Common myeloid progenitor, CD34-positive (primary cell): ENCODE measurements around the gene RAB20.

Source experiments
- CTCF ChIA-PET: fragments of 350-600 bp; sonication (Branson Sonifier 250); formaldehyde crosslinking; loops from one replicate; lab custom pipeline; 2021; ENCODE audit warnings: antibody characterized with exemption; lab: Charles Lee
- POLR2A ChIA-PET: fragments of 350-600 bp; sonication (Branson Sonifier 250); formaldehyde crosslinking; loops from one replicate; lab custom pipeline; 2021; ENCODE audit warnings: antibody characterized with exemption; lab: Charles Lee
- DNase-seq, 3 donors: peaks; one replicate each; pipeline versions ENCODE4 v3.0.0 to v3.0.0-alpha.2; 2013
- H3K27ac ChIP-seq, 2 experiments: 1 replicate in 1 of 2; 2 replicates in 1 of 2; pipeline ENCODE4 v1.7.0; 2013; ENCODE audit warnings: inconsistent platforms in 2 of 2, low read length in 2 of 2, mild to moderate bottlenecking in 2 of 2, low read depth in 1 of 2, moderate library complexity in 1 of 2; ENCODE audit not compliant: severe bottlenecking in 2 of 2, insufficient read depth in 1 of 2, poor library complexity in 1 of 2
- H3K27me3 ChIP-seq, 5 experiments: replicated peaks in 2 of 5; 1 replicate in 3 of 5; 2 replicates in 2 of 5; pipeline versions ENCODE4 v1.6.1 to v1.7.0; 2013; ENCODE audit warnings: low read length in 4 of 5, mild to moderate bottlenecking in 2 of 5, moderate library complexity in 2 of 5, inconsistent platforms in 1 of 5; ENCODE audit not compliant: insufficient read depth in 5 of 5, control insufficient read depth in 4 of 5
- H3K36me3 ChIP-seq, 4 experiments: 1 replicate in 2 of 4; 2 replicates in 2 of 4; pipeline versions ENCODE4 v1.6.1 to v1.7.0; 2013; ENCODE audit warnings: low read length in 3 of 4, control low read depth in 1 of 4, mild to moderate bottlenecking in 1 of 4; ENCODE audit not compliant: control insufficient read depth in 4 of 4, insufficient read depth in 4 of 4
- H3K4me1 ChIP-seq, 4 experiments: 1 replicate in 3 of 4; 2 replicates in 1 of 4; pipeline versions ENCODE4 v1.6.1 to v1.7.1; 2013; ENCODE audit warnings: low read length in 3 of 4, mild to moderate bottlenecking in 3 of 4, control low read depth in 1 of 4, inconsistent platforms in 1 of 4, moderate library complexity in 1 of 4; ENCODE audit not compliant: control insufficient read depth in 4 of 4, insufficient read depth in 4 of 4; ENCODE audit errors: control extremely low read depth in 1 of 4
- H3K4me3 ChIP-seq, 7 experiments: 1 replicate in 4 of 7; 2 replicates in 3 of 7; pipeline versions ENCODE4 v1.5.1 to v1.7.0; 2013; ENCODE audit warnings: mild to moderate bottlenecking in 7 of 7, low read length in 6 of 7, moderate library complexity in 6 of 7, inconsistent platforms in 2 of 7, low read depth in 2 of 7, control low read depth in 1 of 7; ENCODE audit not compliant: insufficient read depth in 4 of 7, control insufficient read depth in 1 of 7; ENCODE audit errors: extremely low read depth in 1 of 7
- H3K9me3 ChIP-seq, 5 experiments: 1 replicate in 4 of 5; 2 replicates in 1 of 5; pipeline versions ENCODE4 v1.6.1 to v1.7.1; 2013; ENCODE audit warnings: low read length in 4 of 5, mild to moderate bottlenecking in 2 of 5, inconsistent platforms in 1 of 5, low read depth in 1 of 5, moderate library complexity in 1 of 5; ENCODE audit not compliant: control insufficient read depth in 4 of 5, insufficient read depth in 2 of 5; ENCODE audit errors: control extremely low read depth in 1 of 5
- WGBS: methylation state at CpG from one replicate; pipeline ENCODE4 v1.1.5; 2013; ENCODE audit not compliant: insufficient coverage; 5-methylcytosine and 5-hydroxymethylcytosine counted together

The RAB20 gene

GRCh38 chr13:110507678-110508381, 53.7 kb downstream of the RAB20 start:
- Histone ChIP-seq H3K4me1 (peaks cover 0 to 19% (median 14%) of the 10 kb centered on the region in 4 experiments), H3K36me3 (no peaks in the 10 kb centered on the region), H3K9me3 (no peaks in the 10 kb centered on the region), H3K27me3 (no peaks in the 10 kb centered on the region), H3K27ac (no peak overlapping the region), H3K4me3 (no peak overlapping the region)
- DNase-seq: peak in 1 of 3 donors; percentile 20
- ChIA-PET CTCF (no interaction called here), POLR2A (no interaction called here)
- 99% methylated on average over 23 of the region's 23 CpGs for WGBS

GRCh38 chr13:110506859-110507566, 54.5 kb downstream of the RAB20 start:
- Histone ChIP-seq H3K27me3 (no peaks in the 10 kb centered on the region), H3K27ac (peak overlapping the region in 1 of 2 experiments; percentile 44), H3K4me1 (peaks cover 0 to 19% (median 14%) of the 10 kb centered on the region in 4 experiments), H3K36me3 (no peaks in the 10 kb centered on the region), H3K9me3 (no peaks in the 10 kb centered on the region), H3K4me3 (no peak overlapping the region)
- POLR2A ChIA-PET: no interaction called here
- CTCF ChIA-PET: no interaction called here
- 79% methylated on average over 17 of the region's 17 CpGs for WGBS
- peak; percentile 28 to 66 (median 40) for DNase-seq

DNA sequence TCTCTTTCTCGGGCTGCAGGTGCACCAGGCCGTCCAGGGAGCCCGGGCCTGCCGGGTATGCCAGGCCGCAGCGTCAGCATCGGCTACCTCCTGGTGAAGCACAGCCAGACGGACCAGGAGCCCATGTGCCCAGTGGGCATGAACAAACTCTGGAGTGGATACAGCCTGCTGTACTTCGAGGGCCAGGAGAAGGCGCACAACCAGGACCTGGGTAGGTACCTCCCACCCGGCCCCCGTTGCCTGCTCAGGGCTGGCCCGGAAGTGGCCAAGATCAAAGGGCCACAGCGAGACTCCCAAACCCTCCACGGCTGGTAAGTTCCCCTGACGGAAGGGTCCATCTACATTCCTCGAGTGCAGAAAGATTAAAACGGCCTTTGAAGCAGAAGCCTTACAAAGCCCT, 55.1 kb downstream of the RAB20 start:
- peak overlapping the region in 1 of 2 experiments; percentile 44 for H3K27ac ChIP-seq
- no peak overlapping the region for H3K4me3 ChIP-seq
- peaks cover 0 to 1% (median 0%) of the 10 kb centered on the region in 5 experiments for H3K27me3 ChIP-seq
- 97% methylated on average over 15 of the region's 18 CpGs for WGBS
- H3K9me3 ChIP-seq: no peaks in the 10 kb centered on the region
- ChIA-PET POLR2A (no interaction called here), CTCF (no interaction called here)
- no peaks in the 10 kb centered on the region for H3K36me3 ChIP-seq
- H3K4me1 ChIP-seq: peaks cover 0 to 19% (median 14%) of the 10 kb centered on the region in 4 experiments
- DNase-seq: no peak

DNA sequence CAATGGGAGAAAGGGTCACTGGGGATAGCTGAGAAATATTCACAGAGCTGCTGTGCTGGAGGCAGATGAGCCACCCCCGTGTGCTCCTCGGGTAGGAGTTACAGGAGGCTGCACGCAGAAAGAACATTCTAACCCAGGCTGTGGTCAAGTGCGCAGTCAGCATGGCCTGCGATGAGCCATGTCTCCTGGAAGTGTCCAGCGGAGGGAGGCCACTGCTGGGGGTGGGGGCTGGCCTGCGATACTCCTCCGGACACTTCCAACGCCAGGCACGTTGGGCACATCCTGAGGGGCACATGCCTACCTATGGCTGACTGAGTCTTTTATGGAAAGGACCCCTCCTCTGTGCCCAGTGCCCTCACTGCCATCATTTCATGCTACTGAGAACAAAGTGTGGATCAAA, 55.9 kb downstream of the RAB20 start:
- peaks cover 0 to 6% (median under 1%) of the 10 kb centered on the region in 5 experiments for H3K9me3 ChIP-seq
- 94% methylated on average over 10 of the region's 10 CpGs for WGBS
- ChIA-PET POLR2A (no interaction called here), CTCF (no interaction called here)
- no peak overlapping the region for H3K27ac ChIP-seq
- H3K36me3 ChIP-seq: no peaks in the 10 kb centered on the region
- peaks cover 0 to 7% (median 0%) of the 10 kb centered on the region in 5 experiments for H3K27me3 ChIP-seq
- H3K4me1 ChIP-seq: peaks cover 0 to 16% (median 11%) of the 10 kb centered on the region in 4 experiments
- DNase-seq: no peak
- no peak overlapping the region for H3K4me3 ChIP-seq

GRCh38 chr13:110503979-110504499, 57.5 kb downstream of the RAB20 start:
- H3K4me1 ChIP-seq: peaks cover 0 to 2% (median 0%) of the 10 kb centered on the region in 4 experiments

DNA sequence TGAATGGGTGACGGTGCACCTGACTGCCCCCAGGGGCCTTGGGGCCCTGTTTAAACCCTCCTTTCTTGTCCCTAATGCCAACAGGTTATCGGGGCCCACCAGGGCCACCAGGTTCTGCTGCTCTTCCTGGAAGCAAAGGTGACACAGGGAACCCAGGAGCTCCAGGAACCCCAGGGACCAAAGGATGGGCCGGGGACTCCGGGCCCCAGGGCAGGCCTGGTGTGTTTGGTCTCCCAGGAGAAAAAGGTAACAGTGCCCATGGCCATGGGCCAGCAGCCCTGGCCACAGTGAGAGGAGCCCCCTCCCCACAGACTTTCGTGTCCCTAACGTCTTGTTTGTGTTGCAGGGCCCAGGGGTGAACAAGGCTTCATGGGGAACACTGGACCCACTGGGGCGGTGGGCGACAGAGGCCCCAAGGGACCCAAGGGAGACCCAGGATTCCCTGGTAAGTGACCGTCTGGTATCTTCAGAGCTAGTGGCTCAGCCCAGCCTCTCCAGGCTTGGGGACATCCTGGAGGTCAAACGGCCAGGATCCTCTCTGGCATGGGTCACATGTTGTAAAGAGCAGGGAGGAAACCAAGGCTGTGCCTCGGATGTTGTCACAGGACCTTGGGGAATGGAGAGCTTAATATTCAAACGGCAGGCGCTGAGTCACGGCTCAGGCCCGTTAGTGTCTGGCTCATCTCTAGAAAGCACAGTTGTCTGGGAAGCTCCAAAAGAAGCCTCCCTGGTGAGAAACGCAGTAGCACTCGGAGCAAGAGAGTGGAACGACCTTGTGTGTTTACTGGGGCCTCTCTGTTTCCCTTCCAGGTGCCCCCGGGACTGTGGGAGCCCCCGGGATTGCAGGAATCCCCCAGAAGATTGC, 58.3 kb downstream of the RAB20 start:
- ChIA-PET CTCF (interaction anchor here (1.1 kb wide), 1 partner anchor 48 kb away, joined by 3 read pairs; no protein-coding TSS in a partner anchor), POLR2A (no interaction called here)
- H3K36me3 ChIP-seq: no peaks in the 10 kb centered on the region
- WGBS: 76% methylated on average over 20 of the region's 20 CpGs
- H3K4me1 ChIP-seq: peaks cover 0 to 2% (median 0%) of the 10 kb centered on the region in 4 experiments
- peaks cover 0 to 16% (median 7%) of the 10 kb centered on the region in 5 experiments for H3K9me3 ChIP-seq
- H3K27ac ChIP-seq: peak overlapping the region in 1 of 2 experiments; percentile 69
- no peak for DNase-seq
- H3K27me3 ChIP-seq: peaks cover 0 to 9% (median under 1%) of the 10 kb centered on the region in 5 experiments
- no peak overlapping the region for H3K4me3 ChIP-seq

More at GRCh38 chr13:110503979-110504499, 57.5 kb downstream of the RAB20 start:
- H3K9me3 ChIP-seq: peaks cover 0 to 16% (median 4%) of the 10 kb centered on the region in 5 experiments
- H3K36me3 ChIP-seq: no peaks in the 10 kb centered on the region
- H3K4me3 ChIP-seq: no peak overlapping the region
- H3K27ac ChIP-seq: peak overlapping the region in 1 of 2 experiments; percentile 69
- ChIA-PET POLR2A (no interaction called here), CTCF (no interaction called here)
- H3K27me3 ChIP-seq: peaks cover 0 to 9% (median 0%) of the 10 kb centered on the region in 5 experiments
- no peak for DNase-seq
- 94% methylated on average over 18 of the region's 18 CpGs for WGBS
